ENCODE data around the gene TMEM121B.

The TMEM121B gene

DNA sequence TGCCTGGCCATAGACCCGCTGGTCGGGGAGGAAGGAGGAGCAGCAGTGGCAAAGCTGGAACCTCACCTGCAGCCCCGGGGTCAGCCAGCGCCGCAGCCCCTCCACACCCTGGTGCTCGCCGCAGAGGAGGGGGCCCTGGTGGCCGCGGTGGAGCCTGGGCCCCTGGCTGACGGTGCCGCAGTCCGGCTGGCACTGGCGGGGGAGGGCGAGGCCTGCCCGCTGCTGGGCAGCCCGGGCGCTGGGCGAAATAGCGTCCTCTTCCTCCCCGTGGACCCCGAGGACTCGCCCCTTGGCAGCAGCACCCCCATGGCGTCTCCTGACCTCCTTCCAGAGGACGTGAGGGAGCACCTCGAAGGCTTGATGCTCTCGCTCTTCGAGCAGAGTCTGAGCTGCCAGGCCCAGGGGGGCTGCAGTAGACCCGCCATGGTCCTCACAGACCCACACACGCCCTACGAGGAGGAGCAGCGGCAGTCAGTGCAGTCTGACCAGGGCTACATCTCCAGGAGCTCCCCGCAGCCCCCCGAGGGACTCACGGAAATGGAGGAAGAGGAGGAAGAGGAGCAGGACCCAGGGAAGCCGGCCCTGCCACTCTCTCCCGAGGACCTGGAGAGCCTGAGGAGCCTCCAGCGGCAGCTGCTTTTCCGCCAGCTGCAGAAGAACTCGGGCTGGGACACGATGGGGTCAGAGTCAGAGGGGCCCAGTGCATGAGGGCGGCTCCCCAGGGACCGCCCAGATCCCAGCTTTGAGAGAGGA lies 11.9 kb downstream of the TMEM121B start:
- WGBS, result 94% methylated on average over 42 of the region's 42 CpGs
- Histone ChIP-seq H3K4me1 (ENCODE audit: insufficient read depth, low read length) (no peaks in the 10 kb centered on the region), H3K27ac (ENCODE audit: low read depth, low read length) (no peak overlapping the region), H3K4me3 (ENCODE audit: low read length) (no peak overlapping the region), H3K36me3 (ENCODE audit: insufficient read depth, low read length) (peaks cover 4% of the 10 kb centered on the region; the same call in 1 of the 2 replicates), H3K9me3 (ENCODE audit: insufficient read depth, low read depth, low read length) (no peaks in the 10 kb centered on the region), H3K27me3 (ENCODE audit: insufficient read depth, low read length) (no peaks in the 10 kb centered on the region), H3K9ac (ENCODE audit: low read depth, low read length) (no peak overlapping the region)

- H3K27me3 ChIP-seq (ENCODE audit: insufficient read depth, low read length), result no peaks in the 10 kb centered on the region
- no peak overlapping the region for H3K9ac ChIP-seq (ENCODE audit: low read depth, low read length)
- peaks cover 4% of the 10 kb centered on the region; the same call in 1 of the 2 replicates for H3K36me3 ChIP-seq (ENCODE audit: insufficient read depth, low read length)
- H3K9me3 ChIP-seq (ENCODE audit: insufficient read depth, low read depth, low read length), result no peaks in the 10 kb centered on the region
- H3K4me1 ChIP-seq (ENCODE audit: insufficient read depth, low read length), result no peaks in the 10 kb centered on the region
- no peak overlapping the region for H3K27ac ChIP-seq (ENCODE audit: low read depth, low read length)
- no peak overlapping the region for H3K4me3 ChIP-seq (ENCODE audit: low read length)
- WGBS, result 96% methylated on average over 66 of the region's 66 CpGs
These were observed 12.7 kb downstream of the TMEM121B start for GRCh38 chr22:17108256-17109112.

DNA sequence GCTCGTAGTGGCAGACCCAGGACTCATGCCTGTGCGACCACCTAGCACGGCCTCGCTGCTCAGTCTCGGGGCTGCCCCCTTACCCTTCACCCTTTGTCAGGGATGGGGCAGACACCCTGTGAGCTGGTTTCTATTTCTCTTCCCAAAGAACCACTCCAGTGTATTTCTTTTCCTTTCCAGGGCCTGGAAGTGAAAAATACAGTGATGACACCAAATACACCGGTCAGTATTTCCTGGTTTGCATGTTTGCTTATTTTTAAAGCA lies 13.7 kb downstream of the TMEM121B start:
- H3K4me1 ChIP-seq (ENCODE audit: insufficient read depth, low read length), result no peaks in the 10 kb centered on the region
- no peak overlapping the region for H3K9ac ChIP-seq (ENCODE audit: low read depth, low read length)
- H3K4me3 ChIP-seq (ENCODE audit: low read length), result no peak overlapping the region
- H3K9me3 ChIP-seq (ENCODE audit: insufficient read depth, low read depth, low read length), result no peaks in the 10 kb centered on the region
- H3K27me3 ChIP-seq (ENCODE audit: insufficient read depth, low read length), result no peaks in the 10 kb centered on the region
- no peak overlapping the region for H3K27ac ChIP-seq (ENCODE audit: low read depth, low read length)
- WGBS, result 96% methylated on average over 6 of the region's 6 CpGs
- H3K36me3 ChIP-seq (ENCODE audit: insufficient read depth, low read length), result peaks cover 4% of the 10 kb centered on the region; the same call in 1 of the 2 replicates

- Histone ChIP-seq H3K36me3 (ENCODE audit: insufficient read depth, low read length) (peaks cover 4% of the 10 kb centered on the region; the same call in 1 of the 2 replicates), H3K9me3 (ENCODE audit: insufficient read depth, low read depth, low read length) (no peaks in the 10 kb centered on the region), H3K4me1 (ENCODE audit: insufficient read depth, low read length) (no peaks in the 10 kb centered on the region), H3K4me3 (ENCODE audit: low read length) (no peak overlapping the region), H3K27me3 (ENCODE audit: insufficient read depth, low read length) (no peaks in the 10 kb centered on the region), H3K9ac (ENCODE audit: low read depth, low read length) (no peak overlapping the region), H3K27ac (ENCODE audit: low read depth, low read length) (no peak overlapping the region)
- WGBS, result 92% methylated on average over 14 of the region's 15 CpGs
These were observed 14.2 kb downstream of the TMEM121B start for GRCh38 chr22:17106785-17107546.

DNA sequence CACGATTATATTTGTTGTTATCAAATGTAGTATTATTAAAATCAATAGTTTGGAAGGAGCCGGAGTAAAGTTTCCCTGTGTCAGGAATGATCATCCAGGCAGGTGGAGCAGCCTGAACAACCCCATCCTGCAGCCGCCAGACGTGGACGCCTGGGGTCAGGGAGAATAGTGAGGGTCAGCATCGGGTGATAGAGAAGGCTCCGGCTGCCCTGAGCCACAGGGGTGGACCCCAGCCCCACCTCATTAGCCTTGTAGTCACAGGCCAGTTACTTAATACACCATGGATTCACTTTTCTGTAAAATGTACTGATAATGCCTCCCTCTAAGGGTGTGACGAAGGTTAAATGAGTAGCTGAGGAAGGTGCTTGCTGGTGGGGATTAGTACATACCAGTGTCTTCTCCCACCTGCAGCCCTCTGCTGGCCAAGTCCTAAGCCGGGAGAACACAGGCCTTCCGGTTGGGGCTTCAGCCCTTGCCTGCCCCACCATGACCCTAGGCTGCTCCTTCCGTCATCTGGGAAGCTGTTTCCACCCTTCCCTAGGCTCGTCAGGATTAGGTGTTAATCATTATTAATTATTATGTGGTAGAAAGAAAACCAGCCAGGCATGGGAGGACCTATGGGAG lies 14.9 kb downstream of the TMEM121B start:
- no peak overlapping the region for H3K9ac ChIP-seq (ENCODE audit: low read depth, low read length)
- H3K9me3 ChIP-seq (ENCODE audit: insufficient read depth, low read depth, low read length), result no peaks in the 10 kb centered on the region
- H3K27ac ChIP-seq (ENCODE audit: low read depth, low read length), result no peak overlapping the region
- peaks cover 4% of the 10 kb centered on the region for H3K36me3 ChIP-seq (ENCODE audit: insufficient read depth, low read length)
- H3K27me3 ChIP-seq (ENCODE audit: insufficient read depth, low read length), result no peaks in the 10 kb centered on the region
- no peak overlapping the region for H3K4me3 ChIP-seq (ENCODE audit: low read length)
- 90% methylated on average over 11 of the region's 12 CpGs for WGBS
- H3K4me1 ChIP-seq (ENCODE audit: insufficient read depth, low read length), result no peaks in the 10 kb centered on the region

DNA sequence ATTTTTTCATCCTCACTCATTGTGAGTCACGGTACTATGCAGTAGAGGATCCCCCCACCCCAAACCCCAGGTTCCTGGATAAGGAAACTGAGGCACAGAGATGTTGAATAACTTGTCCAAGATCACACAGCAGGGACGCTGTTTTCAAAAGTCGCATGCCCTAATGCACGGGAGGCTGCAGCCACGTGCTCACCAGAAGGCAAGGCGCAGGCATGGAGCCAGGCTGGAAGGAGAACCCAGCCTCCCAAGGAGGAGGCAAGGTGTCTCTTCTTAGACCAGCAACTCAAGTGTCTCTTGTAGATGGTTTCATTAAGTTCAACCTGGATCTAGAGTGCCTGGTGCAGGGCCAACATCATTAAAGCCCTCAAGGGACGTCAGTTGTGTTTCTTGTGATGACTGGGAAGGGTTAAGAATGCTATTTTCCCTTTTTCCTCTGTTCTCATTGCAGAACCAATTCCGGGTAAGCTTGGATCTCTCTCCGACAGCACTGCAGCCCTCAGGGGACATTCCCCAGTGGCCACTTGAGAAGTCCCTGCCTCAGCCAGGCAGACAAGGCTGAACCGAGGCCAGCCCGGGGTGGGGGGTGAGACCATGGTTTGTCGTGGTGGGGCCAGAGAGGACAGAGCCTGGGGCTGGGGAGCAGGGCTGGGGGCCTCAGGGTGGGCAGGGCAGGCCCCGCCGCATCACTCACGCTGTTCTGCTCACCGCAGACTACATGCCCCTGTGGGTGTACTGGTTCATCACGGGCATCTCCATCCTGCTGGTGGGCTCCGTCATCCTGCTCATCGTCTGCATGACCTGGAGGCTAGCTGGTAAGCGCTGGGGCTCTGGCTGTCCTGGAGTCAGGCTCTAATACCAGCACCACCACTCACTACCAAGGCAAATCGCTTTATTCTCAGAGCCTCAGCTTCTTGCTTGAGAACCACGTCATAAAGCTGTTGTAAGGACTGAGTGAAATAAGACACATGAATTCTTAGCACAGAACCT lies 15.7 kb downstream of the TMEM121B start:
- H3K27me3 ChIP-seq (ENCODE audit: insufficient read depth, low read length), result no peaks in the 10 kb centered on the region
- H3K9ac ChIP-seq (ENCODE audit: low read depth, low read length), result no peak overlapping the region
- H3K9me3 ChIP-seq (ENCODE audit: insufficient read depth, low read depth, low read length), result no peaks in the 10 kb centered on the region
- peaks cover 4% of the 10 kb centered on the region for H3K36me3 ChIP-seq (ENCODE audit: insufficient read depth, low read length)
- no peak overlapping the region for H3K4me3 ChIP-seq (ENCODE audit: low read length)
- no peak overlapping the region for H3K27ac ChIP-seq (ENCODE audit: low read depth, low read length)
- no peaks in the 10 kb centered on the region for H3K4me1 ChIP-seq (ENCODE audit: insufficient read depth, low read length)
- WGBS, result 92% methylated on average over 22 of the region's 22 CpGs

DNA sequence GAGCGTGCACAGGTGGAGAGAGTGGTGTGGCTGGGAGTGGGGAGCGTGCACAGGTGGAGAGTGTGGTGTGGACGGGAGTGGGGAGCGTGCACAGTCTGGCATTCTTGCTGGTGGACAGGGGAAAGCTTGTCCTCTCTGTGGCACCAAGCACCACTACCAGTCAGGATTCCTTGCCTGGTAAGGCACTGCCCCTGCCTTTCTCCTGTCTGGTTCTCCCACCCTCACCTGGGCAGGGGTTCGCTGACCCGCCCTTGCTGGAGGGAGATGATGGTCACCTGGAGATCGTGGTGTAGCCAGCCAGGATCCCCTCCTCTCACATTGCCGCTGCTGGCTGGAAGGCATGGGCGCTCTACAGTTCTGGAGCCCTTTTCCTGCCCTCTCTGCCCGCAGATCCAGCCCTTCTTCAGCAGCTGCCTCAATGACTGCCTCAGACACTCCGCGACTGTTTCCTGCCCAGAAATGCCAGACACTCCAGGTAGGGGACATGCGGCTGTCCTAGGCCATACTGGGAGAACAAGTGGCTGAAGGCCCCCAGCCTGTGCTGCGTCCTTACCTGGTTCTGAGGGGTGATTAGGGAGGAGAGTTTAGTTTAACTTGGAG lies 16.7 kb downstream of the TMEM121B start:
- H3K4me1 ChIP-seq (ENCODE audit: insufficient read depth, low read length), result no peaks in the 10 kb centered on the region

GRCh38 chr22:17103351-17103750 lies 17.8 kb downstream of the TMEM121B start:
- H3K36me3 ChIP-seq (ENCODE audit: insufficient read depth, low read length), result peaks cover 2% of the 10 kb centered on the region

More for the DNA sequence above, 16.7 kb downstream of the TMEM121B start:
- Histone ChIP-seq H3K4me3 (ENCODE audit: low read length) (no peak overlapping the region), H3K36me3 (ENCODE audit: insufficient read depth, low read length) (peaks cover 4% of the 10 kb centered on the region), H3K9ac (ENCODE audit: low read depth, low read length) (no peak overlapping the region), H3K9me3 (ENCODE audit: insufficient read depth, low read depth, low read length) (no peaks in the 10 kb centered on the region), H3K27me3 (ENCODE audit: insufficient read depth, low read length) (no peaks in the 10 kb centered on the region), H3K27ac (ENCODE audit: low read depth, low read length) (no peak overlapping the region)
- WGBS, result 92% methylated on average over 13 of the region's 14 CpGs

DNA sequence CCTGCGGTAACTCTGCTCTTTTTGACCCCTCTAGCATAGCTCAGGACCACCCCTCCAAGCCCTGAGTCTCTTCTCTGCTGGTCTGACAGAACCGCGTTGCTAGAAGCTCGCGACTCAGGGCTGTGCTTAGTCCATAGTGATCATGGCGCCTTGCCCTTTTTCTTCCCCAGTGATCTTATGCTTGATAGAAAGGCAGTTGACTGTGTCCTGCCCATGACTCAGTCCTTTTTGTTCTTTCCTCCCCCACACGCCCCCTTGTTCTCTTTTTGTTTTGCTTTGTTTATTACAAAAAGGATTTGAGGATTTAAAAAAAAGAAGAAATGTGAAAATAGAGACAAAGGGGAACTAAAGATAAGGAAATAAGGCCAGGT lies 18.9 kb downstream of the TMEM121B start:
- Histone ChIP-seq H3K4me3 (ENCODE audit: low read length) (no peak overlapping the region), H3K27me3 (ENCODE audit: insufficient read depth, low read length) (no peaks in the 10 kb centered on the region), H3K9me3 (ENCODE audit: insufficient read depth, low read depth, low read length) (no peaks in the 10 kb centered on the region), H3K9ac (ENCODE audit: low read depth, low read length) (no peak overlapping the region), H3K4me1 (ENCODE audit: insufficient read depth, low read length) (no peaks in the 10 kb centered on the region), H3K27ac (ENCODE audit: low read depth, low read length) (no peak overlapping the region), H3K36me3 (ENCODE audit: insufficient read depth, low read length) (no peaks in the 10 kb centered on the region; the same call in 1 of the 2 replicates)
- WGBS, result 94% methylated on average over 6 of the region's 7 CpGs

More at GRCh38 chr22:17103351-17103750, 17.8 kb downstream of the TMEM121B start:
- Histone ChIP-seq H3K9ac (ENCODE audit: low read depth, low read length) (no peak overlapping the region), H3K4me3 (ENCODE audit: low read length) (no peak overlapping the region), H3K27me3 (ENCODE audit: insufficient read depth, low read length) (no peaks in the 10 kb centered on the region), H3K9me3 (ENCODE audit: insufficient read depth, low read depth, low read length) (no peaks in the 10 kb centered on the region), H3K27ac (ENCODE audit: low read depth, low read length) (no peak overlapping the region), H3K4me1 (ENCODE audit: insufficient read depth, low read length) (no peaks in the 10 kb centered on the region)
- WGBS, result 94% methylated on average over 9 of the region's 9 CpGs

Measured in HUES64 (cell line).